NCI-H1048 (cell line): ENCODE results near the gene TRAPPC11.

ENCODE experiments used
- DNase-seq: peaks from one replicate; lab custom pipeline; 2025; lab: John Stamatoyannopoulos, UW

The TRAPPC11 gene

GRCh38 chr4:183637461-183637860 lies 21.6 kb upstream of the TRAPPC11 start:
- no peak for DNase-seq

DNA sequence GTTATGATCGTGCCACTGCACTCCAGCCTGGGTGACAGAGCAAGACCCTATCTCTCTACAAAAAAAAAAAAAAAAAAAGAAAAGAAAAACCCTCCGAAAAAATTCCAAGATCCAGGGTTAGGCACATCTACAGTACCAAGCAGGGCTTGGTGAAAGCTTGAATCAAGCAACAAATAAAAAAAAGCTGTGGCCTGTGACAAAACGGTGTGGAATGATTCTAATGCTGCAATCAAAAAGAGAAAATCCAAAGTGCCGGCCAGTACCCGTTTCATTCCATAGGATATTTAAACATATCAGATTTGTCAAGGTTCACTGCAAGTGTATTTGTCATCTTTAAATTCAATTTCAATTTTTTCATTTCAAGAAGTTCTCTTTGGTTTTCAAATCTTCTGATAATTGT lies 20.7 kb upstream of the TRAPPC11 start:
- DNase-seq: no peak

- no peak for DNase-seq
These were observed 19.8 kb upstream of the TRAPPC11 start for GRCh38 chr4:183639291-183639690.

GRCh38 chr4:183645326-183645725 lies 13.8 kb upstream of the TRAPPC11 start:
- DNase-seq: no peak

DNA sequence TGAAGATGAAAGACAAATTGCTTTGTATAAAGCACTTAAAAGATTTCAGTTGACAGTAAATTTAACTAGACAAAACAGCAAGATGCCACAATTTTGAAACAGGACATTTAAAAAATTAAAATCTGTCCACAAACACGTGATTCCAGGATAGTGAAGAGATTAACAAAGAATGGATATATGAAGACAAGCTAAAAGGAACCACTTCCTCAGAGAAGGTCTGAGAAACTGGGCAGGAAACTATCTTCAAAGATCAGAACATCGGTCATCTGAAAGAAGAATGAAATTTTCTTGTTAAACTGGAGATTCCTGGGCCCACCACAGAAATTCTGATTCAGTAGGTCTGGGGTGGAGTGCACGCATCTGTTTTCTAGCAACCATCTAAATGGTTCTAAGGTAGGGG lies 1.5 kb upstream of the TRAPPC11 start:
- no peak for DNase-seq

GRCh38 chr4:183658362-183659028 lies 598 bp upstream of the TRAPPC11 start:
- DNase-seq: no peak

- no peak for DNase-seq
These were observed 764 bp downstream of the TRAPPC11 start for GRCh38 chr4:183659872-183660242.

DNA sequence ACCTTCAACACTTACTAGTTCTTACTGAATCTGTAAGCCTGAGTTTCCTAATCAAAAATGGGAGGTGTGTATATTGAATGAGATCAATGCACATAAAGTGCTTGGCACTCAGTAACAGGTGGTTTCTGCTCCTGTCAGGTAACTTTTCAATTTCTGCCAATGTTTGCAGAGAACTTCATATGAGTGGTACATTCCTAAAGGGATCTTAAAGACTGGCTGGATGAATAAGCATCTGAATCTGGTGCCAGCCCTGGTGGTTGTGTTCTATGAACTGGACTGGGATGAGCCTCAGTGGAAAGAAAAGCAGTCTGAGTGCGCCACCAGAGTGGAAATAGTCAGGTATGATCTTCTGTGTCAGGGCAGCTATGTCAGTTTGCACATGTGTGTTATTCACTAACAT lies 7.0 kb downstream of the TRAPPC11 start:
- DNase-seq: no peak

DNA sequence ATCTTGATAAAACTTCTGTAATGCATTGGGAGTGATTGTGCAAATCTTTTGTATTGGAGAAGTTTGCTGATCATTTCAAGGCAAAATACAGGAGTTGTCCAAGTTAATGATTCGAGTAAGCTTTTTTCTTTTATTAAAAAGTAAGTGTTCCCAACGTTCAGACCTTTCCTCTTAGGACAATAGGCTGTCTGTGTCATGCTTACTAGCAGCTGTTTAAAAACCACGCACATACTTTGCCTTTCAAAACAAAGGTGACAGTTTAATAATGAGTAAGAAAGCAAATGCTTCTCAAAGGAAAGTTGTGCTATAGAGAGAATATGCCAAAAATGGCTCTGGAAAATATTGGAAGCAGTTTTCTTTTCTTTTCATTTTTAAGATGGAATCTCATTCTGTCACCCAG lies 11.2 kb downstream of the TRAPPC11 start:
- DNase-seq: no peak

GRCh38 chr4:183670960-183671555 lies 12.0 kb downstream of the TRAPPC11 start:
- DNase-seq: no peak

GRCh38 chr4:183674153-183674552 lies 15.1 kb downstream of the TRAPPC11 start:
- DNase-seq: no peak

GRCh38 chr4:183675625-183676024 lies 16.5 kb downstream of the TRAPPC11 start:
- DNase-seq: no peak

DNA sequence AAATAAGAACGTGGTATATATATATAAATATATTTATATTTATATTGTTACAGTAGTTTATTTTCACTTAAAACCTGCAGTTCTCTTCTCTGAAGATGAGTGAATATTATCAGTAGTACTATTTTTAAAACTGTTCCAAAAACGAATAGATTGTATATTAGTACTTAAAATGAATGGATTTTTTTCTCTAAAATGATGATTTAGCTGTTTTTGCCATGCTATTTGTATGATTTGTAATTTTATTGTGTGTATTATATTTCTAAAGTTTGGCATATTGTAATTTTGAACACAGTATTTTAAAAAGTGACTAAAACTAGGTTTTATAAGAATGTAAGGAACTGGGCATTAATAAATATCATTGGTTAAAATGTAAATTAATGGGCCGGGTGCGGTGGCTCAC lies 22.0 kb downstream of the TRAPPC11 start:
- DNase-seq: no peak

GRCh38 chr4:183686461-183686860 lies 27.4 kb downstream of the TRAPPC11 start:
- no peak for DNase-seq

- no peak for DNase-seq
These were observed 29.1 kb downstream of the TRAPPC11 start for GRCh38 chr4:183688216-183688615.

DNA sequence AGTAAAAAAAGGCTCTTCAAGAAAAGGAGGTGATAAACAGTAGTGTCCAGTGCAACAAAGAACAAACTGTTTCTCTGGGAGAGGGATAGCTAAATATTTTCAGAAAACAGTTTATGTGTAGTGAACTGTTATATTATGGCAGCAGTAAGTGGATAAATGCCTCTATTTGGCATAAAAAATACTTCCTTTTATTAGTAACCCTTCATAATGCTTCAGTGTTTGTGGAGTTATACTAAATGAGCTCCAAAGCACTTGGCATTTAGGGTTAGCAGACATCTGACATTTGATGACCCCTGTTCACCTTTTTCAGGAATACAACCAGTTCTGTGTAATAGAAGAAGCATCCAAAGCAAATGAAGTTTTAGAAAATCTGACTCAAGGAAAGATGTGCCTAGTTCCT lies 31.9 kb downstream of the TRAPPC11 start:
- DNase-seq: no peak

DNA sequence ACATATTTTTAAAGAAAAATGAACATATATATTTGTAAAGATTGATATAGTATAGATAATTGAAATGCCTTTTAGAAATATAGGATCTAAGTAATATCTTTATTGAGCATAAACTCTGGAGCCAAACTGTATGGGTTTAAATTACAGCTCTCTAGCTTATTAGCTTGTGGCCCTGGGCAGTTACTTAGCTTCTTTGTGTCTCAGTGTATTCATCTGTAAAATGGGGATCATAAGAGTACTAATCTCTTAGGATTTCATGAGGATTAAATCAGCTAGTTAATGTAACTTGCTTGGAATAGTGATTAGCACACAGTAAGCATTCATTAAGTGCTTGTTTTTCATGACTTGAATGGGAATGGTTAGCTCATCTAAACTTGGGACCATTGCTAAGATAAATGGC lies 32.8 kb downstream of the TRAPPC11 start:
- no peak for DNase-seq

GRCh38 chr4:183698909-183699308 lies 39.8 kb downstream of the TRAPPC11 start:
- no peak for DNase-seq

GRCh38 chr4:183700407-183700806 lies 41.3 kb downstream of the TRAPPC11 start:
- no peak for DNase-seq

DNA sequence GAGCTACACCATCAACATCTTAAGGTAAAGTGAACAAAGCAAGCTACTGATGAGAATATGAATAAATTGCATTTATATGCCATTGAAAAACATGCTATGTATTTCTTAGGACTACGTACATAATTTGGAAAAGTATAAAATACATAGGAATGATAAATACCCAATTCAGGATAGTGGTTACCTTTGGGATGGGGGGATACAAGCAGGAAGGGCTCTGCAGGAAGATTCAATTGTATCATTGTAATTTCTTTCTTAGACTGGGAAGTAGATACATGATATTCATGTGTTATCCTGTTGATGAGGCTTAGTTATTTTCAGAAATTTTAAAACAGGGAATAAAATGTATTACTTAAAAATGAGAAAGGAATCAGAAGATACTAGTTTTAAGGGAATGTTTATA lies 43.4 kb downstream of the TRAPPC11 start:
- no peak for DNase-seq

GRCh38 chr4:183714626-183715025 lies 55.5 kb downstream of the TRAPPC11 start:
- DNase-seq: no peak

DNA sequence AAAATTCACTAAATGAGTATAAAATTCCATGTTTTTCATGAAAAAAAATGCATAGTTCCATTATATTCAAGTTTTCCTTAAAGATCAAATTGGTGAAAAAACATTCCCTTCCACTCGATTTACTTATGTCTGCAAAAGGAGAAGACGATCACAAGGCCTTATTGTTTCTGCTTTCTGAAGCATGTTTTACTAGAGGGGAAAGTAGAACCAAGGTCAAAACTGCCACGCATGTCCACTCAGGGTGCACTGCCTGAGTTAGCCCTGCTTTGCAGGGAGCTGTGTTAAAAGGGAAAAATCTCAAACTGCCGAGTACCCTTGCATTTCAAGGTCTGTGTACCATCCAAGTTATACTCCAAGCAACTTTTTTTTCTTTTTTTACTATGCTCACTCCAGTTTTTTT lies 57.2 kb downstream of the TRAPPC11 start:
- no peak for DNase-seq

DNA sequence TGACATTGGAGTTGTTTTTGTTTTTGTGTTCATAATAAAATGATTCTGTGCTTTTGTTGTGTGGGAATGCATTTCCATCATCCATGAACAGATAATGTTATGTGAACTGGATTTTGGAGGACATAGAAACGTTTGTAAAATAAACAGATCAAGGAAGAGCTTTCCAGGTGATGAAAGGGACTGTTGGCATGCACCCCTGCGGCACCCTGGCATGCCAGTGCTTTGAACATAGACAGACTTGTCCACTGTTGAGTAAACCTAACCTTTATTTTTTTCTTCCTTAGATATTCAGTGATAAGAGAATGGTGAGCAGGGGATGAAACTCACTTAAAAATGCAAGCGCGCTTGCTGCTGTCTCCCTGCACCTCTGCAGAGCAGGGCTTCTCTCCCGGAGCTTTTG lies 59.8 kb downstream of the TRAPPC11 start:
- DNase-seq: no peak
